Activated CD8-positive, alpha-beta memory T cell treated with anti-CD3 and anti-CD28 coated beads for 36 hours (primary cell): Measurements from ENCODE around the gene MAP3K9. TPM values are rescaled to one million over a fixed set of nuclear protein-coding genes. Genes with fewer than 3 reads are reported as not detected.
"Not testable (repeated sequence)": the region's sequence is repeated elsewhere in the genome, so short reads cannot be mapped to it uniquely, and the experiment has no call there.

Source experiments
- CTCF ChIA-PET: fragments of 350-600 bp; sonication (Branson Sonifier 250); formaldehyde crosslinking; loops from one replicate; lab custom pipeline; 2021; ENCODE audit warnings: antibody characterized with exemption; lab: Charles Lee
- POLR2A ChIA-PET: fragments of 350-600 bp; sonication (Branson Sonifier 250); formaldehyde crosslinking; loops from one replicate; lab custom pipeline; 2021; ENCODE audit warnings: antibody characterized with exemption; lab: Charles Lee
- total RNA-seq, 2 experiments: library from RNA; stranded (reverse); gene quantifications; one replicate each; pipeline ENCODE4 v1.2.3, GENCODE V29; 2021

Gene MAP3K9
- total RNA-seq, 2 experiments from 2014 or later: 5.5 to 5.7 TPM

DNA sequence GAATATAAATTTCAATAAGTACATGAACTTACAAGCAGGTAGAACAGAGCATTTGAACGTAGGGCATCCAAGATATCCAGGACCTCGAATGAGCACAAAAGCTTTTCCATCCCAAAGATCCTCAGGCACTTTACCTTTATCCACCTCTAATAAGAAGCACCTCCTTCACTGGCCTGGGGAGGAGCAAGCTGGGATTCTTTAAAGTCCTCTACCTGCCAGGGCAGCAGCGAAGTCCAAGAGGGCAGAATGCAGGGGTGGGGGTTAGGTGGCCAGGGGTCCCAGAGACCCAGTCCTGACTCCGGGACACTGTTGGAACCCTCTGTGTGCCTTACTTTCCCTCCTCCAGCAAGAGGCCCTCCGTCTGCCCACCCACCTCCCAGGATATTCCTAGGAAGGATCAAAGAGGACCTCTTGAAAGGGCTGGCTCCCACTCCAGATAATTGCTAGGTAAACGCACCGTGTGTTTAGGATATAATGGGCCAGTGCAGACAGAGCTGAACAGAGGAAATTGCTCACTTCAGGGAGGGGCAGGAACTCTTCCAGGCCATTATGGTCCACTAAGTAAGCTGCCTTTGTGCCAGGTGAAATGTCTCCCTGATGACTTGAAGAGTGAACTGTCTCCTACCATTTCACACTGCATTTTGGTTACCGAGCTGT is 99.5 kb downstream of the MAP3K9 start:
- ChIA-PET CTCF (no interaction called here), POLR2A (no interaction called here)

DNA sequence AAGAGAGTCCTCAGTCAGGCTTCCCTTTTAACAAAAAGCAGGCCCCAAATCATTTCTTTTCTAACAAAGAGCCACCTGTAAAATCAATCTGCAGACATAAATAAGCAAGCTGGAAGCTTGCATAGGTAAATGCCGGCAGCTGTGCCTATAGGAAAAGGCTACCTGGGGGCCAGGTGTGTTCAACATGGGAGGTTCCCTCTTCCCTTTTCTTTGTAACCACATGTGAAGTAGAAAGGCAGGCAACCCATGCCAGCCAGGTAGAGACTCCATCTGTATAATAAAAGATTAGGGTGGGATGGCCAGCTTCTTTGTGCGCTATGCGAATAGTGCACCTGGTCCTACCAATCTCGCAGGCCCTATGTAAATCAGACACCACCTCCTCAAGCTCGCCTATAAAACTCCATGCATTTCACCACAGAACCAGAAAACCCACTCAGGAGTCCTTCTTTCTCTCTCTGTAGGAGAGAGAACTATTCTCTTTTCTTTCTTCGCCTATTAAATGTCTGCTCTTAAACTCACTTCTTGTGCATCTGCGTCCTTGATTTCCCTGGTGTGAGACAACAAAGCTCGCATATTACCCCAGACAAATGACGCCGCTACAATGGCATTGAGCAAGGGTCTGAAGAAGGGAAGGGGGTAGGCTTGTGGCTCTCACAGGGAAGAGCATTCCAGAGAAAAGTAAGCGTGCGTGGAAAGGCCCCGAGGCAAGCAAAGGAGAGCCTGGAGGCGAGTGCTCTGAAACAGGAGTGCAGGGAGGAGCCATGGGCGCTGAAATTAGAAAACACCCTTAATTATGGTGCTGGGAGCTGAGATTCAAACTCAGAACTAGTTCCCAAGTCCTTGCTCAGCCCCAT is 100.4 kb downstream of the MAP3K9 start:
- CTCF ChIA-PET: interaction anchor here (1.0 kb wide), 1 partner anchor 86 kb away, joined by 3 read pairs; no protein-coding TSS in a partner anchor
- POLR2A ChIA-PET: no interaction called here

DNA sequence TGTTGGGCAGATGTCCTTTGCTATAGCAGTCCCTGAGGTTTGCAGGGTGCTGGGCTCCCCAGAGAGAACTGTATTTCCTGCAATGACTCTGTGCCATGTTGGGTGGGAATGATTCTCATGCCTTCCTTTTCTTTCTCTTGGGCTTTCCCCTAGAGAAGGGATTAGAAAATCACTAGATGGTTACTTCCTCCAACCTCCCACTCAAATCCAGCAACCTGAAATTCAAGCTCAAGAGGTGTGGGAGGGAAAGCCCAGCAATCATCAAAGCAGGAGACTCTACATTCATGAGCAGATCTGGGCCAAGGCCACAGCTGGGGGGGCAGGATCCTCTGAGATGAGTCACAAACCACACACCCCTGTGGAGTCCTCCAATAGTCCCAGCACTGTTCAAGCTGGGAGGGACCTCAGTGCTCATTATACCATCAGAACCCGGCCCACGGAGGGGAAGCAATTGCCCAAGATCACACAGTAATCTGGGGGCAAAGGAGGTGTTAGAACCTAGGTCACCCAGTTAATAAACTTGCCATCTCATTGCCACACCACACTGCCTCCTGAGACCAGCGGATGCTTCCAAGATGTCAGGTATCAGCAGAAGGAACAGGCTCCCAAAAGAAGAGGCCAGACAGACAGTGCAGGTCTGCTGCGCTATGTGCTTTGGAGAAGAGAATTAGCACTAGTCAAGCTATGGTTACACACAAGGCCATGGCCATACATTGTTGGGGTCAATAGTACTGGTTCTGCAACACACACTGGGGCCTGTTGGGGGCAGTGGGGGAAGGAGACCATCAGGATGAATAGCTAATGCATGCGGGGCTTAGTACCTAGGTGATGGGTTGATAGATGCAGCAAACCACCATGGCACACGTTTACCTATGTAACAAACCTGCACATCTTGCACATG is 101.9 kb downstream of the MAP3K9 start:
- ChIA-PET POLR2A (no interaction called here), CTCF (interaction anchor here (1.0 kb wide), 1 partner anchor 84 kb away, joined by 3 read pairs; no protein-coding TSS in a partner anchor)

DNA sequence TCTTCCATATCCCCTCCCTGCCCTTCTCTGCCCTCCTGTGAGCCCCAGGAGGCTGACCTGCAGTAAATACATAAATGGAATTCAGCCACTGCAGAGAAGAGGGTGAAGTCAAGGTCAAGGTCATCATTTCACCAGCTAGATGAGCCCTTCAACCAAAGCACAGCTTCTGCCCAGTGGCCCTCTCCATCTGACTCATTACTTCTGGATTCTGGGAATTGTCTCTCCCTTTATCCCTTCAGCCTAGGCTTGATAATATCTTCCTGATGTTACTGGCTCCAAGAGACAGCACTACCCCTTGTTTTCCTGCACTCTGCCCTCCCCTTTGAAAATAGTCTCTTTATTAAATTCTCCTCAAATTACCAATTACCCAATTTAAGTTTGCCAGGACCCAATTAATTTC is 103.1 kb downstream of the MAP3K9 start:
- CTCF ChIA-PET: no interaction called here

DNA sequence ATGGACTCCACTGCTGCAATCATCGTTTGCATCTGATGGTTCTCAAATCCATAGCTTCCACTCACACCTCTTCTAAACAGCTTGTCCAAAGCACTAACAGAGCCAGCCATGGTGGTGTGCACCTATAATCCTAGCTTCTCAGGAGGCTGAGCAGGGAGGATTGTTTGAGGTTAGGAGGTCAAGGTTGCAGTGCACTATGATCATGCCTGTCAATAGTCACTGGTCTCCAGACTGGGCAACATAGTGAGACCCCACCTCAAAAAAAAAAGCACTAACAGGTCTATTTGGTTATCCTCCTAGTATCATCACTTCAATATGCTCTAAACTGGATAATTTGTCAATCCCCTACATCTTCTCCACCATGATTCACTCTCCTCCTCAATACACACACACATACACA is 104.4 kb downstream of the MAP3K9 start:
- ChIA-PET POLR2A (no interaction called here), CTCF (no interaction called here)

More for the DNA sequence above, 103.1 kb downstream of the MAP3K9 start:
- POLR2A ChIA-PET: no interaction called here

DNA sequence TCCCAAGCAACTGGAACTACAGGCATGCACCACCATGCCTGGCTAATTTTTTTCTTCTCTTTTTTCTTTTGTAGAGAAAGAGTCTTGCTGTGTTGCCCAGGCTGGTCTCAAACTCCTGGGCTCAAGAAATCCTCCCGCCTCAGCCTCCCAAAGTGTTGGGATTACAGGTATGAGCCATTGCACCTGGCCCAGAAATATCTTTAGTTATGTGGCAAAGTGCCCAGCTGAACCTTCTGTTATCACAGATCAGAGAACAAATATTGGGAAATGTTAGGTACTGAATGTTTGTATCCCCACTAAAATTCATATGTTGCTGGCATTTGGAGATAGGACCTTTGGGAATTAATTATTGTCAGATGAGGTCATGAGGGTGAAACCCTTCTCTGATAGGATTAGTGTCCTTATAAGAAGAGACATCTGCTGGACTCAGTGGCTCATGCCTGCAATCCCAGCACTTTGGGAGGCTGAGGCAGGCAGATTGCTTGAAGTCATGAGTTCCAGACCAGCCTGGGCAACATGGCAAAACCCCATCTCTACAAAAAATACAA is 105.6 kb downstream of the MAP3K9 start:
- POLR2A ChIA-PET, CTCF ChIA-PET: not testable (repeated sequence)

DNA sequence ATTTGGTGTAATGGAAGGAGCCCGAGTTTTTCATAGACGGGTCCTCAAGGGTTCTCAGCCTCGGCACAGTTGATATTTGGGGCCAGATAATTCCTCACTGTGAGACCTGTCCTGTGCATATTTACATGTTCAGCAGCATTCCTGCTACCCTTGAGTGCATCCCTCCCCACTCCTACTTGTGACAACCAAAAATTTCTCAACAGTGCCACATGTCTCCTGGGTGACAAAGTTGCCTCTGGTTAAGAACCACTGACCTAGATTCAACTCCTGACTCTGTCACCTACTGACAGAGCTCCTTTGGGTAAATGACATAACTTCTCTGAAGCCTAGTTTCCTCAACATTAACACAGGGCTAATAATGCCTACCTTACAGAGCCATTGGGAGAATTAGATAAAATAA is 107.2 kb downstream of the MAP3K9 start:
- CTCF ChIA-PET: interaction anchor here (0.9 kb wide), 1 partner anchor 21 kb away, joined by 3 read pairs; no protein-coding TSS in a partner anchor
- POLR2A ChIA-PET: no interaction called here

DNA sequence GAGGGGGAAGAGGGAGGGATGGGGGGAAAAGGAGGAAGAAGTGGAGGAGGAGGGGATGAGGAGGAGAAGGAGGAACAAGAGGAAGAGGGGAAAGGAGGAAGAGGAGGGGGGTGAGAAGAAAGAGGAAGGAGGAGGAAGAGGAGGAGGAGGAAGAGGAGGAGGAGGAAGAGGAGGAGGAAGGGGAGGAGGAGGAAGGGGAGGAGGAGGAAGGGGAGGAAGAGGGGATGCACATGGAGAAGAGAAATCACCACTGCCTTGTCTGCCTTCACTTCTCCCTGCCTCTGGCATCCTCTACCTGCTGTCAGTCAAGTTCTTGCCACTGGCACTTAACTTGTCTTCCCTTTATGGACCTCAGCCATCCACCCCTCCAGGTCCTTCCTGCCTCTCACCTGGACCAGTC is 107.7 kb downstream of the MAP3K9 start:
- ChIA-PET POLR2A (no interaction called here), CTCF (interaction anchor here (0.9 kb wide), 1 partner anchor 22 kb away, joined by 3 read pairs; no protein-coding TSS in a partner anchor)

DNA sequence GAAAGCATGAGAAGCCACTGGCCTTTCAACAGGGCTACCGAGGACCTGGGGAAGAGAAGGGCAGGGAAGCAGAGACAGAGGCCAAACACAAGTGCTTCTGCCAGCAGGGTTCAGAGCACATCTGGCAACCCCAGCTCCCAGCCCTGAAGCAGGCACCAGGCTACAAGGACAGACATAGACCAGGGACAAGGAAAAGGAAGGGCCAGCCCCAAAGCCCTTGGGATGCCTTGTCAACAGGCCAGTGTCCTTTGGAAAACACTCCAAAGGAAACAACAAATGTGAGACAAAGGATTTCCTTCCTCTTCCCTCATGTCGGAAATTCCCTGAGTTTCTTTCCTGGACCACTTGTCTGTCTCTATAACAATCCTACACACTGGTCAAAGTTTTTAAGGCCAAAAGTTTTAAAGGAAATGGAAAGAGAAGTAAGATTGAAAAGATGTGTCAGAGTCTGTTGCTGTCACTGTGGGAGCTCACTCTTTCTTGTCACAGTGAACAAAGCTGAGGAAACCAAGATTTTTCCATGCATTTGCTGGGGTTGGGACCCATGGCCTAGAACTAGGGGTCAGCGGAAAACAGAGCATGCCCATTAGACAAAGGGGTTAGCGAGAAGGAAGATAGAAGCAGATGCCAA is 108.2 kb downstream of the MAP3K9 start:
- POLR2A ChIA-PET: no interaction called here
- CTCF ChIA-PET: interaction anchor here (0.9 kb wide), 1 partner anchor 22 kb away, joined by 3 read pairs; no protein-coding TSS in a partner anchor

DNA sequence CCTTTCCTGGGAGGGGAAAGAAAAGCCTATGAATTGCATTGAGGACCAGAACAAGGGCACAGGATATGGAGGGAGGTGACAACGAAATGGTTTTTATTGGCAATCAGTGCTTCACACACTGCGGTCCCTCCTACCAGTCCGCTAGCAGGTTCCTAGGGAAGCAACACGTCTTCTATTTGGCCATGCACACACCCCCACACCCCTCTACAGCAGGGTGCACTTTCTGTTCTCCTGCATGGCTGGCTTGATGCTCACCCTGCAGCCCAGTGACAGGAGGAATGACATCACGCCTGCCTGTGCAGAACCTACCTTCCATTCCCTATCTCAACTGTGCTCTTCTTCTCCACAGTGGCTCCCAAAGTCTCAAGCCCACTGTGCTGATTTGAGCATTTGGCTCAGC is 109.7 kb downstream of the MAP3K9 start:
- CTCF ChIA-PET: no interaction called here
- POLR2A ChIA-PET: no interaction called here

DNA sequence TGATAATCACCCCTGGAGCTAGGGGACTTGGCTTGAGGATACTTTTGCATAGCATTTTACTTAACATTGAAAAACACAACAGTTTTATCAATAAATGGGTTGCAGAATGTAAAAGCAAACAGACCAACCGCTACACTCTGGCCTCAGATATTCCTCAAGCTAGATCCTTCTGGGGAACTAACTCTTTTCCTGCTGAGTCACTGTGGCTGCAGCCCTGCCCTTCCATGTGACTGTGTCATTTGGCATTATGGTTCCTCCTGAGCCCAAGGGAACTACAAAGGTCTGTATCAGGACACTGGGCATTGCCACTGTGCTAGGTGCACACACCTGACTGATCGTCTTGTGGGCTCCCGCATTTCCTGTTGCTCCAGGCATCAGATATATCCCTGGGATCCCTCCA is 111.0 kb downstream of the MAP3K9 start:
- POLR2A ChIA-PET: no interaction called here
- CTCF ChIA-PET: no interaction called here

DNA sequence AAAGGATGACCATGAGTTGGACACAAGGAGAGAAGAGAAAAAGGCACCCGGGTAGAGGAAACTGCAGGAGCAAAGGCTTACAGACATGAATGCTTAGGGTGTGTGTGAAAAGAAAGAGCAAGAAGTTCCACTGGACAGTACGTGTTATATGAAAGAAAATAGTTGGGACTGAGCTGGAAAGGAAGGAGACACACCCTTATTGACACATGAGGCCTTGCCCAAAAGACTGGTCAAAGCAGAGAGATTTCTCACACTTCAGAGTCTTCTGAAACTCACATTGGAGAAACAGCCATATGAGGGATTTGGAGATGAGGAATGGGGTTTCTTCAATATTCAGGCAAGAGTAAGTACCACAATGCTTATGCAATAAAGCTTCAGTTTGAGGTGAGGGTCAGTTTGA is 111.6 kb downstream of the MAP3K9 start:
- ChIA-PET POLR2A (no interaction called here), CTCF (no interaction called here)

DNA sequence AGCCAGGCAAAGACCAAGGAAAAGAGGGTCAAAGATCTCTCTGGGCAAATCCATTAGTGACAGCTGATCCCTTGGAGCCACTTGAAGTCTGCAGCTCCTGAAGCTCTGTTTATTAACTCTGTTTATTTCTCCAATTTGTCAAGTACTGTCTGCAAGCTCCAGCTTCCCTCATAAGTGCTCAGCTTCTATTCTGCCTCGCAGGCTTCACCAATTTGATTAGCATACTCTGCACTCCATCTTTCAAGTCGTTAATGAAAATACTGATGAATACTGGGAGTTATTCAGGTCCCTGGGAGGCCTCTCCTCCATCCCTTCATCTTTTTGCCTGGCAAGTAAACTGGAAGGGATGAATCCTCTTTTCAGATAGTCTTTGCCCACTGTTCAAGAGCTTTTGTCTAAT is 113.3 kb downstream of the MAP3K9 start:
- ChIA-PET POLR2A (no interaction called here), CTCF (interaction anchor here (0.9 to 1.2 kb wide), 2 partner anchors 26 to 78 kb away, joined by 3 to 5 read pairs; no protein-coding TSS in a partner anchor)

DNA sequence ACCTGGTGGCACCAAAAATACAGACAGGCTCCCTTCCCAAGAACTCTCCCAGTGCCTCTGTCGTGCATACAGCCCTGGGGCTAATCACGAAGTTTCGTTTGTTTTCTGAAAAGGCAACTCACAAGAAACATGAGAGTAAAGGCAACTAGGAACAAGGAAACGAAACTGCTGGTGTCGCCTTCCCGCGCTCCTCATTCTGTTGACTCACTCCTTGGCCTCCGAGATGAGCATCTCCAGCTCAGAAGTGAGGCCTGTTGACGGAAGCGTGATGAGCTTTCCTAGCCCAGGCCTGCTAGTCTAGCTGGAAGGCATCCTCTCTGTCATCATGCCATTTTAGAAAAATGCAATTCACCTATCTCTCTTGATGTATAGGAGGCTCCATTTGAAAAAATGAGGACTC is 117.1 kb downstream of the MAP3K9 start:
- POLR2A ChIA-PET: no interaction called here
- CTCF ChIA-PET: no interaction called here

DNA sequence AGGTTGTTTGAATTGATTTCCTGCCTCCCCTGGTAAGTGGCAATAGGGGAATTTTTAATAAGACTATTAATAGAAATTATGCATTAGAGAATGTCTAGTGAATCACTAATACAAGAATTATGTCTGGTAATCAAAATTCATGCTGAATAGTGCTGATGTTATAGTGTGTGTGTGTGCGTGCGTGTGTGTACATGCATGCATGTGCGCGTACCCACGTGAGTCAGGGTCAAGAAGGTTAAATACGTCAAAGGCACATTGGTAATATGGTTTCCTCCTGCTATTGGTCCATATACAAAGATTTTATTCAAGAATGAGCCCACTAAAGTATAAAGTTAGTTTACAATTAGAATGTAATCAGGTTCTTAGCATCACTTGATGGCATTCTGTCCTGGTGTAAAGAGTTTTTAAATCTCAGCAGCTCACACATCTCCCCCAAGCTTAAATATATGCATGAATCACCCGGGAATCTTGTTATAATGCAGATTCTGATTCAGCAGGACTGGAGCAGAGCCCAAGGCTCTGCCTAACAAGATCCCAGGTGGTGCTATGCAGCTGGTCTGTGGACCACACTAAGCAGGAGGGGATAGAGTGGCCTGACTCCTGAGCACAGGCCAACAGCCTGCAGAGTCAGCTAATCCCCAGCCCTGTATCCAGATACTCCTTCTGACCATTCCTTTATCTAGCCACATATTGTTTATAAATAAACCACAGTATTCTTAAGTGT is 123.7 kb downstream of the MAP3K9 start:
- POLR2A ChIA-PET: no interaction called here
- CTCF ChIA-PET: no interaction called here

DNA sequence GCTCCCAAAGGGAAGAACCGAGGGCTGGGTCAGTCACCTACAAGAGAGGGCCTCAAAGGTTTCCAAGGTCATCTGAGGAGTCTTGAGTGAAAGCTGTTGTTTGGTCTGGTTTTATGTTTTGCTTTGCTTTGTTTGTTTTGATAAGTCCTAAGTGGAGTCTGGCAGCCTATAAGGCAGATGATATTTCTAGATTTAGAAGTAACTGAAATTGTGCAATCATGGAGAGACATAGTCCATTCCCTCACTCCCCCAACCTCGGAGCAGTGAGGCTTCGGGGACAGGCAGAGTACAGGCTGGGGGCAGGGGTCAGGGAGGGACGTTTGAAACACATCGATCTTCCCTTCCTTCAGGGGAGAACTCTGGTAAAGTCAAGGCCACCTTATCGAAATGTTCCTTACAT is 125.3 kb downstream of the MAP3K9 start:
- ChIA-PET POLR2A (no interaction called here), CTCF (no interaction called here)

DNA sequence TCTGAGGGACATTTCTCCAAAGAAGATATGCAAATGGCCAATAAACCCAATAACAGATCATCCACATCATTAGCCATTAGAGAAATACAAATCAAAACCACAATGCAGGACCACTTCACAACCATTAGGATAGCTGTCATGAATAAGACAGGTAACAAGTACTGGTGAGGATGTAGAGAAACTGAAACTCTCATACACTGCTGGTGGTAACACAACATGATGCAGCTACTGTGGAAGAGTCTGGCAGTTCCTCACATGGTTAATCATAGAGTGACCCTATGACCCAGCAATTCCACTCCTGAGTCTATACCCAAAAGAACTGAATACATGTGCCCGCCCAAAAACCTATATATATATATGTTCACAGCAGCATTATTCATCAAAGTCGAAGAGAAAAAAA is 128.6 kb downstream of the MAP3K9 start:
- CTCF ChIA-PET: no interaction called here

DNA sequence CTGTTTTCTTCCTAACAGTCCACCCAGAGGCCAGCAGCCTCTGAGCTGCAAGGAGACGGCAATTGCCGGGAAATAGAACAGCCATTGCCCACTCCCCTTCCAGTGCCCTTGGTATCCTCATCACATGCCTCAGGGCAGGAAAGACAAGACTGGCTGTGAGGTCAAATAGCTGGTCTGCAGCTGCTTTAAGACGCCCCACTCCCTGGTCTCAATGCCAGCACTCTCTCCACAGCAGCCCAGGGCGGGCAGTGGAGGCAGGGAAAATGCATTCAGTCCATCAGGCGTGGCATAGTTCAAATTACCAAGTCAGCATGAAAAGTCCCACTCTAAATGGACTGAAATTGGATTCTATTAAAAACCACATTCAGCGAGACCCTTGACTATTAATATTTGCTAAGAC is 132.0 kb downstream of the MAP3K9 start:
- ChIA-PET POLR2A (no interaction called here), CTCF (interaction anchor here (0.6 kb wide), 1 partner anchor 321 kb away, joined by 3 read pairs; no protein-coding TSS in a partner anchor)

More for the DNA sequence above, 128.6 kb downstream of the MAP3K9 start:
- POLR2A ChIA-PET: no interaction called here
